GM12891 (cell line): ENCODE results near the gene TUBB3.
"Not testable (repeated sequence)": the region's sequence is repeated elsewhere in the genome, so short reads cannot be mapped to it uniquely, and the experiment has no call there.

Experiments used
- POLR2AphosphoS5 ChIP-seq: IDR thresholded peaks from 2 replicates; pipeline ENCODE4 v1.6.1; 2011; ENCODE audit warnings: low read depth, low read length, control low read depth
- TAF1 ChIP-seq: IDR thresholded peaks from 2 replicates; pipeline ENCODE4 v1.6.1; 2011; ENCODE audit warnings: low read depth, low read length, control low read depth

- not testable (repeated sequence) for TF ChIP-seq TAF1, POLR2AphosphoS5
Observed at GRCh38 chr16:89967436-89967835, 44.3 kb downstream of the TUBB3 start.
